ENCODE data around the gene TMEM213. TPM values are rescaled to one million over a fixed set of nuclear protein-coding genes. Genes with fewer than 3 reads are reported as not detected.

The TMEM213 gene
- total RNA-seq, 1 donor from 2014 or later: not detected

DNA sequence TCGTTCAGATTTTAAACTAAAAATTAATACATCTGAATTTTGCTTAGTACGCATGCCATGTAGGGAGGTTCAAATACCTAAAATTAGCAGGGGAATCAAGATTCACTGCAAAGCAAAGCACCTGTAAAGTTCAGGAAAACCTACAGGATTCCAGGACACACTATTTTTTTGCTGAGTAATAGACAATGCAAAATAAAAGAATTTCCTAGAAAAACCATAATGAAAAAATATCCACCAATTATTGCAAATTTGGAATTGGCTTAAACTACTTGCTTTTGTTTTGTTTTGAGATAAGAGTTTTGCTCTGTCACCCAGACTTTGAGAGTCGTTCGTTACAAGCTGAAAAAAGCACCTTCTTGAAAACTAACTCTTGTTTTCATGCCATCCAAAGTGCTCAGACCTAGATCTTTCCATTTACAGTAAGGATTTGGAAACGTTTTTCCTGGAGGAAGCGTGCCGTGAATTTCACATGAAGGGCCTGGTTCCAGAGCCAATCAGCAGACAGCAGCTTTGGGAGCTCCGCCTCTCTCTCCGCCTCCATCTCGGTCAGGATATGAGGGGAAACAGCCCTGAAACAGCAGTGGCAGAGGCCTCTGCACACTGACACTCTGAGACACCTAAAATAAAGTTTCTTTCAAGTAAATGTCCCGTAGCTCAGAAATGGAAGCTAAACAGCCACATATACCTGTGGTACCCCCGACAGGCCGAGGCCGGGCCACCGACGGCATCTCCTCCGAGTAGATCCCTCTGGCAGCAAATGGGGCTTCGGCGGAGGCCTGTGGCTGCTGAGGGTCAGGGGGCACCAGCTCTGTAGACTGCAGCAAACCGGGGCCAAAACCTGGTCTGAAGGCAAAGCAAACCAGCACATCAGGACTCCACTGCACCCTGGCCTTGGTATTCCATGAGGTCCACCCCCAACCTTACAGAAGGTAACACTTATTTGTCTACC lies 46.1 kb downstream of the TMEM213 start:
- no peak for DNase-seq

DNA sequence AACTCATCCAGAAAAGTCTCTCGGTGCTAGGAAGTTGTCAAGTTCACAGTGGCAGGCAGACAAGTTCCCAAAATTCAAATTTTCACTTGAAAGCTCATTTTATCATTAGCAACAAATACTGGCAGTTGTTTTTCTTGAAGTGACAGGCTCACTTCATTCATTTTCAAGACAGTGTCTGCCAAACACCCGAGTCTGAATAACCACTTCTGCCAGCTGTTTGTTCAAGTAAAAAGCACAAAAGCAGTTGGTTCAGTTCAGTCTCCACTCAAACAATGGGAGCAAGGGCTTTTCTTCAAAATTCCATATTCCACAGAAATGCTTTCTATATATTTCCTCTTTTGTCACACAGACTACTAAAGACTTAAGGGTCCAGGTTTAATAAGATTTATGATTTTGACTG lies 47.9 kb downstream of the TMEM213 start:
- no peak for DNase-seq

GRCh38 chr7:138848056-138848980 lies 50.5 kb downstream of the TMEM213 start:
- DNase-seq: no peak

DNA sequence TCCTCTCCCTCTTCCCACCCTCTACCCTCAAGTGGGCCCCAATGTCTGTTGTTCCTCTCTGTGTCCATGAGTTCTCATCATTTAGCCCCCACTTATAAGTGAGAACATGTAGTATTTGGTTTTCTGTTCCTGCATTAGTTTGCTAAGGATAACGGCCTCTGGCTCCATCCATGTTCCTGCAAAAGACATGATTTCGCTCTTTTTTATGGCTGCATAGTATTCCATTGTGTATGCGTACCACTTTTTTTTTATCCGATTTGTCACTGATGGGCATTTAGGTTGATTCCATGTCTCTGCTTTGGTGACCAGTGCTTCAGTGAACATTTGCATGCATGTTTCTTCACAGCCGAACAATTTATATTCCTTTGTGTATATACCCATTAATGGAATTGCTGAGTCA lies 51.9 kb downstream of the TMEM213 start:
- DNase-seq: no peak

- no peak for DNase-seq
Measured at GRCh38 chr7:138852469-138852868, 54.7 kb downstream of the TMEM213 start.

DNA sequence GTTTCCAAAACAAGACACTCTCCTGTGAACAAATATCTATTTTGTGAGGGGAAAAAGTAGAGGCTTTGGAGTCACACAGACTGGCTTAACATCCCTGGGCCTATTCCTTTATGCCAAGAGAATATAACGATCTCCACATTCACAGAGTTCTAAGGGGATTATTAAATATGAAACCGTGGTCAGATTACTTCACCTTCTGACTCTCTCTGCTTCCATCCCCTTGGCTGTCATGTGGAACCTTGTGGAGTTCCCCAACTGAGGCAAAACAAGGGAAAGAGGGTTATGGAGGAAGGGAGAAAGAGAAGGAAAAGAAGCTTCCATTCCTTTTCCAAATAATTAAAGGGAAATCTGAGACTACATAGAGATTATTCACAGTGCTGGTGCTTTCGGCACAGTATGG lies 55.7 kb downstream of the TMEM213 start:
- DNase-seq: no peak

- DNase-seq: no peak
Measured at GRCh38 chr7:138854115-138854645, 56.4 kb downstream of the TMEM213 start.

GRCh38 chr7:138857728-138858127 lies 59.9 kb downstream of the TMEM213 start:
- no peak for DNase-seq

- DNase-seq: no peak
Measured at GRCh38 chr7:138861051-138861450, 63.3 kb downstream of the TMEM213 start.

GRCh38 chr7:138863931-138864330 lies 66.1 kb downstream of the TMEM213 start:
- no peak for DNase-seq

GRCh38 chr7:138864667-138865066 lies 66.9 kb downstream of the TMEM213 start:
- no peak for DNase-seq

- peak; percentile 24 for DNase-seq
Measured at GRCh38 chr7:138865843-138866242, 68.0 kb downstream of the TMEM213 start.

GRCh38 chr7:138866353-138866752 lies 68.6 kb downstream of the TMEM213 start:
- no peak for DNase-seq

GRCh38 chr7:138867744-138868143 lies 70.0 kb downstream of the TMEM213 start:
- no peak for DNase-seq

DNA sequence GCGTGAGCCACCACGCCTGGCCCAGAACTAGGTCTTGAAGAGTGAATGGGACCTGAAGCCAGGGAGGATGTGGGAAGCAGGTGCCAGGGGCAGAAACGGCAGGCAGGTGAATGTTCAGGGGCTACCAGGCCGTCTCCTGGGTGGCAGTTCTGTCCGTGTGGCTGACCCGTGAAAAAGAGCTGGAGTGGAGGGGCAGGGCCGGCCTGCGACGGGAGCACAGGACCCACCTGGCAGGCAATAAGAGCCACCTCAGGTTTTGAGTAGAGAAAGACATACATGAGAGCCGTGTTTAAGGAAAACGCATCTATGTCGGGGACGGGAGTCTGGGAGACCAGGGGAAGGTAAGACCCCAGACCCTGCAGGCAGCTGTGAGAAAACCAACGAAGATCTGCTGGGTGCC lies 70.9 kb downstream of the TMEM213 start:
- DNase-seq: no peak

- no peak for DNase-seq
Measured at GRCh38 chr7:138869353-138869752, 71.6 kb downstream of the TMEM213 start.

DNA sequence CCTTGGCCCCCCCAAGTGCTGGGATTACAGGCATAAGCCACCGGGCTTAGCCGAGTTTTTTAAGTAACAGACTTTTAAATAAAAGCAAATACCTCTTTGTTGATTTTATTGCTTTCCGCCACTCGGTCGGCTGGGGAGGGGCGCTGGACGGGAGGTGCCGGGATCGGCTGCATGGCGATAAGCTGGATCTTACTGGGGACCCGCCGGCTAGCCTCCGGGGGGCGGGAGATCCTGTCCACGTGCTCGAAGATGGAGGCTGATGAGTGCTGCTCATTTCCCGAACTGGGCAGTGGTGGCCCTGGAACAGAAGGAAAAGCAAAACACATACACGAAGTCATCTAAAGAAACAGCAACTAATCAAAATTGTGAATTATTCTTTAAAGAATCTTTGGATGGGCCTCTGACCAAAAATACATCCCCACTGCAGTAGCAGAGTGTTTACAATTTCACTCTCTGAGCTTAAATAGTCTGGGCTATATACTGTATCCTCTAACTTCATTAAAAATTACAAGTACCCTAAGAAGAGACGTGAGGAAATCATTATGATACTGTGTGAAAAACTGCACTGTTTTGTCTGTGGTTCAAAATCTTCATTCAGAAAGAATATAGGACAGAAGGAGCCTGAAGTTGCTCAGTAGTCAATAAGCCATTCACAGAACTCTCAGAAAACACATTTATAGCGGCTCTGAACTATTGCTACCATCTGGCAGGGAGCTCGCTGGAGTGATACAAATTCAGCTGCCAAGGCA lies 73.4 kb downstream of the TMEM213 start:
- no peak for DNase-seq

DNA sequence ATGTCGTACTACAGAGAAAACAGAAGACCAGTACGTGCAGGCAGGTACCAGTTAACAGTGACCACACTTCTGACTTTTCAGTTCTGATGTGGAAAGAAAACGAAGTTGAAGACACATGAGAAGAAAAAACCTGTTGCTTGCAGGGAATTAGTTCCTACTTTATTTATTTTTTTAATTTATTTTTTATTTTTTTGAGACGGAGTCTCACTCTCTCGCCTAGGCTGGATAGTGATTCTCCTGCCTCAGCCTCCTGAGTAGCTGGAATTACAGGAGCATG lies 74.0 kb downstream of the TMEM213 start:
- no peak for DNase-seq

GRCh38 chr7:138872576-138872975 lies 74.8 kb downstream of the TMEM213 start:
- DNase-seq: no peak

DNA sequence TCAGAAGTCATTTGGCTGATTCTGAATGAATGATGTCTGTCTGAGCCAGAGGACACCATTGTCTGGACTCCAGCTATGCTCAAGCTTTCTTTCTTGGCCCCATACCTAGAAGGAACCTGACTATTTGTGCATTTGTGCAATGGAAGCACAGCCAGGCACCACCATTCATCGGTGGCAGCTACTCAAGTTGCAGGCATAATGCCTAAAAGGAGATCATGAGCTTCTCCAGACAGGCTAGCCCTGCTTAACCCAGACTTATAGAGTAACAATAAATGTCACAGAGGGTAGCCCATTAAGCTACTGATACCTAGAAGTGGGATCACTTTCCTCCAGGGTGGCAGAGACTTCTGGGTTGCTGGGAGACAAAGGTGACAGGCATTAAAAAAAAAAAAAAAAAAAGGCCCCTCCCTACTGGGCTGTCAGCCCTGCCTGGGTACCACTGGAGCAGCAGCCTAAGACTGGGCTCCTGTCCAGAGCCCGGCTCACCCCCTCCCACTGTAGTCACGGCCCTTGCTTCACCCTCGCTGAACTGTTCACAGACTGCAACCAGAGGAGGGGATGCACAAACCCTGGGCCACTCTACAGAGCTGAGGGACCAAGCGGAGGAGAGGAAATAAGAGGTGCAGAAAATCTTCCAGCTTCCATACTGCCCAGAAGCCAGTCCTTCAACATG lies 75.6 kb downstream of the TMEM213 start:
- no peak for DNase-seq

- no peak for DNase-seq
Measured at GRCh38 chr7:138875794-138876193, 78.0 kb downstream of the TMEM213 start.

DNA sequence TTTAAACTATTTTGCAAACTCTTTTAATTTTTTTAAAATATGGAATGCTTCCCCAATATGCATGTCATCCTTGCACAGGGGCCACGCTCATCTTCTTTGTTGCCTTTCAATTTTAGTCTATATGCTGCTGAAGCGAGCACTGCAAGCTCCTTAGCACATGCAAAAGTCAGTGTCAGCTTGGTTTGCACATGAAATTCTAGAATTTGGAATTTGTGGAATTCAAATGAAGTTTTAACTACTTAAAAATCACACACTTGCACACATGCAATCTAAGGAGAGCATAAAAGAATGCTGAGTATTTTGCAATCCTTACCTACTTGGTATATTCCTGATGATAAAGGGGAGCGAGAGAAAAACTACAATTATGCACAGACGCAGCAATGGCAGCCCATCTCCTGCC lies 78.5 kb downstream of the TMEM213 start:
- DNase-seq: no peak

Data from dermis blood vessel endothelial cell (primary cell).